Testis (tissue), 3 donors: ENCODE data around the gene ANKRD52. TPM values are rescaled to one million over a fixed set of nuclear protein-coding genes. Genes with fewer than 3 reads are reported as not detected.
A peak's percentile ranks its signal among the peaks of the same experiment; 100 is the strongest.

Experiments used
- DNase-seq: peaks from one replicate; pipeline ENCODE4 v3.0.0-alpha.2; 2019
- H3K27ac ChIP-seq, 2 donors: fragments of 200-600 bp; sonication (generic); one replicate each; pipeline ENCODE4 v1.5.1; 2019
- H3K27me3 ChIP-seq: fragments of 200-600 bp; sonication (generic); one replicate; pipeline ENCODE4 v1.5.1; 2019
- H3K36me3 ChIP-seq: fragments of 200-600 bp; sonication (generic); one replicate; pipeline ENCODE4 v1.5.1; 2017; ENCODE audit warnings: low read depth; ENCODE audit errors: missing control alignments
- H3K4me1 ChIP-seq: fragments of 200-600 bp; sonication (generic); one replicate; pipeline ENCODE4 v1.5.1; 2019
- H3K4me3 ChIP-seq, 2 donors: fragments of 200-600 bp; sonication (generic); one replicate each; pipeline ENCODE4 v1.5.1; 2017 to 2019
- H3K9me3 ChIP-seq: fragments of 200-600 bp; sonication (generic); one replicate; pipeline ENCODE4 v1.5.1; 2017
- POLR2A ChIP-seq: fragments of 450-650 bp; IDR thresholded peaks from one replicate; pipeline ENCODE4 v1.6.1; 2017; ENCODE audit warnings: antibody characterized with exemption, mild to moderate bottlenecking, moderate library complexity
- WGBS, 2 donors: methylation state at CpG; one replicate each; pipeline ENCODE4 v1.1.5; 2018; 5-methylcytosine and 5-hydroxymethylcytosine counted together
- intact Hi-C: fragments of 100-400 bp; cut with DNase I; formaldehyde crosslinking; loops from one replicate; pipeline ENCODE4 v1.15.1; 2023; ENCODE audit warnings: low total_unique reads
- polyA plus RNA-seq: library from polyadenylated mRNA; stranded (reverse); fragments of 350-450 nt; fragmentation: Illumina TruSeq; extraction: RNeasy Lipid Tissue Mini Kit (QIAGEN cat#74804); gene quantifications from one replicate; pipeline ENCODE4 v1.2.3, GENCODE V29; 2014; ENCODE audit warnings: low read depth, low replicate concordance; ENCODE audit not compliant: insufficient read depth
- total RNA-seq, 2 donors: library from RNA; depleted of rRNA; stranded (reverse); fragments of >200 nt; gene quantifications; one replicate each; pipeline ENCODE4 v1.2.3, GENCODE V29; 2016
- TF ChIP-seq, protein P1 (sequence below), 3 experiments: fragments of 450-650 bp in 2 of 3; fragments of 200-600 bp in 1 of 3; sonication (generic) in 1 of 3; IDR thresholded peaks; one replicate each; pipeline ENCODE4 v1.5.1; 2016 to 2019; ENCODE audit warnings: antibody characterized with exemption in 3 of 3, mild to moderate bottlenecking in 2 of 3, moderate library complexity in 1 of 3

ANKRD52 gene
- total and polyA plus RNA-seq, 3 donors from 2014 or later, result 20.1 to 32.3 (median 26.8) TPM

DNA sequence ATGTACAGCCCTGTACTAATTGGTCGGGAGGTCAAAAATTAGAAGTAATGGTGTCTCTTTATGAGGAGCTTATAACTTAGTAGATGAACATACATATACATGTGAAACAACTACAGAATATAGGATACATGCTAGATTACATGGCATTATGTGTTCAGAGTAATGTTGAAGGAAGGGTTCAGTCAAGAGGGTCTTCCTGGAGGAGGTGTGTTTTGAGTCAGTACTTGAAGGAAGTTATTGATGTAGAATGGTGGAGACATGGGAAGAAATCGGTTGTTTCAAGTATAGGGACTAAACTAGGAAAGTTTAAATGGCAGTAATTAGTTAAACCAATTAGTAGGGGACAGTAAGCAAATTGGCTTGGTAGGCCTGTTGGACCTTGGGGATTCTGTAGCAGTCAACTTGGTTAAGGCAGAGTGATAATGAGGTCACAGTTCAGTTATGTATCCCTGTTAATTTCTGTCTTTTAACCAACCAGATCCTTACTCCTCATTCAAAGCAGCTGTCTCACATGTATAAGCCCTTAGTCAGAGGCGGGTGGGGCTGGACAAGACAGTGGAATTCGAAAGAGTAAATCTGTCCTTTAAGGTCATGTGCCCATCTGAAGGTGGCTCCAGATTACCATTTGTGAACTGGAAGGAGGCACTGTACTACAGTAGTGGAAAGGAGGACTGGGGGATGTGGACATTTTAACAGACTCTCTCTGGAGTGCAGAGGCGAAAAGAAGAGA is 3.5 kb upstream of the ANKRD52 start:
- WGBS, 2 donors, result 89 to 94% methylated on average over 5 of the region's 5 CpGs
- Histone ChIP-seq H3K36me3 (no peaks in the 10 kb centered on the region), H3K9me3 (no peaks in the 10 kb centered on the region), H3K4me3 (no peak overlapping the region), H3K27me3 (no peaks in the 10 kb centered on the region), H3K4me1 (peaks cover 13% of the 10 kb centered on the region), H3K27ac (no peak overlapping the region)
- DNase-seq, result no peak
- TF ChIP-seq POLR2A, result no peak
- TF ChIP-seq, protein P1, sequence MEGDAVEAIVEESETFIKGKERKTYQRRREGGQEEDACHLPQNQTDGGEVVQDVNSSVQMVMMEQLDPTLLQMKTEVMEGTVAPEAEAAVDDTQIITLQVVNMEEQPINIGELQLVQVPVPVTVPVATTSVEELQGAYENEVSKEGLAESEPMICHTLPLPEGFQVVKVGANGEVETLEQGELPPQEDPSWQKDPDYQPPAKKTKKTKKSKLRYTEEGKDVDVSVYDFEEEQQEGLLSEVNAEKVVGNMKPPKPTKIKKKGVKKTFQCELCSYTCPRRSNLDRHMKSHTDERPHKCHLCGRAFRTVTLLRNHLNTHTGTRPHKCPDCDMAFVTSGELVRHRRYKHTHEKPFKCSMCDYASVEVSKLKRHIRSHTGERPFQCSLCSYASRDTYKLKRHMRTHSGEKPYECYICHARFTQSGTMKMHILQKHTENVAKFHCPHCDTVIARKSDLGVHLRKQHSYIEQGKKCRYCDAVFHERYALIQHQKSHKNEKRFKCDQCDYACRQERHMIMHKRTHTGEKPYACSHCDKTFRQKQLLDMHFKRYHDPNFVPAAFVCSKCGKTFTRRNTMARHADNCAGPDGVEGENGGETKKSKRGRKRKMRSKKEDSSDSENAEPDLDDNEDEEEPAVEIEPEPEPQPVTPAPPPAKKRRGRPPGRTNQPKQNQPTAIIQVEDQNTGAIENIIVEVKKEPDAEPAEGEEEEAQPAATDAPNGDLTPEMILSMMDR (IDR thresholded peaks at IDR 0.05), result no peak
- intact Hi-C loops, result no loop called here

DNA sequence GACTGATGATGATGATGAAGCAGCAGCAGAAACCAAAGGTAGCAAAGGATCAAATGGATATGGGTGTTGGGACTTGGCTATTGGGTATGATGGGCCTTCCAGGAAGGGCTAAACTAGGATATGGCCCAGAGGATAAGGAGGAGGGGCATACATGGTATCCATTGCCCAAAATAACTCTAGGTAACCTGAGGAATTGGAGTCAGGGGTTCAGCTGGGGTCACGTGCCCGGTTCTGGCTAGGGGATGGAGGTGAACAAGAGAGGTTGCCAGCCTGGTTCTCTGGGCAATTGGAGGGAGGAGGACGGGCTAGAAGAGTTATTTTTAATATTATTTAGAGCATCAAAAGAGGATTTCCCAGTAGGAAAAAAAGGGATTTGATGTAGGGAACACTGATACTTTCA is 2.7 kb upstream of the ANKRD52 start:
- H3K27me3 ChIP-seq, result no peaks in the 10 kb centered on the region
- no peaks in the 10 kb centered on the region for H3K36me3 ChIP-seq
- H3K9me3 ChIP-seq, result no peaks in the 10 kb centered on the region
- DNase-seq, result no peak
- no peak overlapping the region for H3K4me3 ChIP-seq
- H3K27ac ChIP-seq, result no peak overlapping the region
- TF ChIP-seq POLR2A, result no peak
- TF ChIP-seq, protein P1 (IDR thresholded peaks at IDR 0.05), result no peak
- 77 to 84% methylated on average over 3 of the region's 3 CpGs for WGBS, 2 donors
- peaks cover 14% of the 10 kb centered on the region for H3K4me1 ChIP-seq
- intact Hi-C loops, result no loop called here

DNA sequence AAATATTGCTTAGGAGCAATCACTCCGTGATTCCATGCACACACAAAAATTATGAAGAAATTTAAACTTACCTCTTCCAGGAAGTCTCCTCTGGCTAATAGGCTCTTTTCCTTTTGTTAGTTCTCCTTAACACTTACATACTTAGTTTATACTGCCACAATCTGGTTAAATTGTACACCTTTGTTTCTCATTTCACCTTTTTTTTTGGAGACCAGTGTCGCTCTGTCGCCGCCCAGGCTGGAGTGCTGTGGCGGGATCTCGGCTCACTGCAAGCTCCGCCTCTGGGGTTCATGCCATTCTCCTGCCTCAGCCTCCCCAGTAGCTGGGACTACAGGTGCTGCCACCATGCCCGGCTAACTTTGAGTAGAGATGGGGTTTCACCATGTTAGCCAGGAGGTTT is 2.2 kb upstream of the ANKRD52 start:
- no peak for DNase-seq
- H3K27me3 ChIP-seq, result no peaks in the 10 kb centered on the region
- no peak overlapping the region for H3K27ac ChIP-seq
- intact Hi-C loops, result no loop called here
- TF ChIP-seq, protein P1 (IDR thresholded peaks at IDR 0.05), result no peak
- TF ChIP-seq POLR2A, result no peak
- no peak overlapping the region for H3K4me3 ChIP-seq
- WGBS, 2 donors, result 88 to 89% methylated on average over 8 of the region's 8 CpGs
- H3K9me3 ChIP-seq, result no peaks in the 10 kb centered on the region
- H3K4me1 ChIP-seq, result peaks cover 14% of the 10 kb centered on the region
- no peaks in the 10 kb centered on the region for H3K36me3 ChIP-seq

DNA sequence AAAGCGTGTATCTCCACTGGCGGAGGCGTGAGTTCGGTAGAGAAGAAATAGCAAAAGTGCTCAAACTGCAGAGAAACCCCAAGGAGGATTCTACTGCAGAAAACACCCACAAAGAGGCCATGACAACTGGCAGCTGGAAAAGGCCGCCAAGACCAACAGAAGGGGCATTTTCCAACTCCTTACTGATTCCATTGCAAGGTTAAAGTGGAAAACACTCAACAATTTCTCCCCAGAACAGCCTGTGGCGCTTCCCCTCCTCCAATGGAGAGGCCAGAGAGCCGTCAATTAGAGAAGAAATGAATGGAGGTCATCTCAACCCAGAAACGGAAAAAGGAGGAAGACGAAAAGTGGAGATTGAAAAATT is 618 bp upstream of the ANKRD52 start:
- no peaks in the 10 kb centered on the region for H3K36me3 ChIP-seq
- no peak for DNase-seq
- no peak for TF ChIP-seq POLR2A
- TF ChIP-seq, protein P1 (IDR thresholded peaks at IDR 0.05), result no peak
- intact Hi-C loops, result no loop called here
- WGBS, 2 donors, result 4% methylated on average over 9 of the region's 9 CpGs
- H3K4me1 ChIP-seq, result peaks cover 14% of the 10 kb centered on the region
- peak overlapping the region; percentile 87 to 93 for H3K4me3 ChIP-seq
- peak overlapping the region; percentile 73 to 92 for H3K27ac ChIP-seq
- no peaks in the 10 kb centered on the region for H3K27me3 ChIP-seq
- no peaks in the 10 kb centered on the region for H3K9me3 ChIP-seq

DNA sequence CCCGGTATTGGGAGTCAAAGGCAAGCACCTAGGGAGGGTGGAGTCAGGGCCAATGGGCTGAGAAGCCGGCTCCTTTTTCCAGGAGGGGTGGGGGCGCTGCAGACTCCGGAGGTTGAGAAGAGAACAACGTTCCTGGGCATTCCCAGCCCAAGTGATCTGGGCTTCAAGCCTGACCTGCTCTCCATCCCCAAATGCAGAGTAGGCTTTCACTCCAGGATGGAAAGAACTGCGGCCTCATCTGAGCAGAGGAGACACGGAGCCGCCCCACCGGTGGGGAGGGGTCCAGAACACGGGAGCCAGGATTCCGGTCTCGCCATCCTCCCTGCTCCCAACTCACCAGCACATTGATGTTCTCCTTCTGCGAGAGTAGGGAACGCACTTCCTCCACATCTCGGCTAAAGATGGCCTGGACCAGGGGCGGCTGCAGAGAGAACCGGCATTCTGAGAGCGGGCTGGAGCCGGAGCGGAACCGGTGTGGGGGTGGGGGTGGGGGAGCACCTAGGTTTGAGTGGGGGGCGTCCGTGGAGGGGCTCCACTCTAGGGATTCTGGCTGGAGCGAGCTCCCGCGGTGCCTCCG is 605 bp downstream of the ANKRD52 start:
- 0% methylated on average over 6 to 27 of the region's 27 CpGs for WGBS, 2 donors
- intact Hi-C loops, result no loop called here

More for the DNA sequence above, 605 bp downstream of the ANKRD52 start:
- H3K4me3 ChIP-seq, result peak overlapping the region; percentile 87 to 93
- H3K9me3 ChIP-seq, result no peaks in the 10 kb centered on the region
- H3K36me3 ChIP-seq, result no peaks in the 10 kb centered on the region
- TF ChIP-seq POLR2A, result no peak
- DNase-seq, result peak; percentile 37
- H3K27me3 ChIP-seq, result no peaks in the 10 kb centered on the region
- peak overlapping the region; percentile 81 to 92 for H3K27ac ChIP-seq
- peaks cover 14% of the 10 kb centered on the region for H3K4me1 ChIP-seq
